Measurements from ENCODE around the gene NPR2.

The NPR2 gene

DNA sequence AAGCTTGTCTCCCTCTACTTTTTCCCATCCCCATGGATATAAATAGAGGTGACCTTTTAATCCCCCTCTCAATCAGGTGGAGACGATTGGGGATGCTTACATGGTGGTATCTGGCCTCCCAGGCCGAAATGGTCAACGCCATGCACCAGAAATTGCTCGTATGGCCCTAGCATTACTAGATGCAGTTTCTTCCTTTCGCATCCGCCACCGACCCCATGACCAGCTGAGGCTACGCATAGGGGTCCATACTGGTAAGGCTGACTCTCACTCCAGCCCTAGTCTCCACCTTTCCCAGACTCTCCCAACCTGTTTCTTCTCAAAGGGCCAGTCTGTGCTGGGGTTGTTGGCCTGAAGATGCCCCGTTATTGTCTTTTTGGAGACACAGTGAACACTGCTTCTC lies 17.0 kb downstream of the NPR2 start:
- peaks cover 2% of the 10 kb centered on the region; the same call in 1 of the 2 replicates for H3K36me3 ChIP-seq
- H3K4me1 ChIP-seq: peaks cover under 1% of the 10 kb centered on the region; the same call in 1 of the 2 replicates
- no peaks in the 10 kb centered on the region for H3K27me3 ChIP-seq
- H3K9me3 ChIP-seq: no peaks in the 10 kb centered on the region
- DNase-seq: no peak
- TF ChIP-seq, protein P1, sequence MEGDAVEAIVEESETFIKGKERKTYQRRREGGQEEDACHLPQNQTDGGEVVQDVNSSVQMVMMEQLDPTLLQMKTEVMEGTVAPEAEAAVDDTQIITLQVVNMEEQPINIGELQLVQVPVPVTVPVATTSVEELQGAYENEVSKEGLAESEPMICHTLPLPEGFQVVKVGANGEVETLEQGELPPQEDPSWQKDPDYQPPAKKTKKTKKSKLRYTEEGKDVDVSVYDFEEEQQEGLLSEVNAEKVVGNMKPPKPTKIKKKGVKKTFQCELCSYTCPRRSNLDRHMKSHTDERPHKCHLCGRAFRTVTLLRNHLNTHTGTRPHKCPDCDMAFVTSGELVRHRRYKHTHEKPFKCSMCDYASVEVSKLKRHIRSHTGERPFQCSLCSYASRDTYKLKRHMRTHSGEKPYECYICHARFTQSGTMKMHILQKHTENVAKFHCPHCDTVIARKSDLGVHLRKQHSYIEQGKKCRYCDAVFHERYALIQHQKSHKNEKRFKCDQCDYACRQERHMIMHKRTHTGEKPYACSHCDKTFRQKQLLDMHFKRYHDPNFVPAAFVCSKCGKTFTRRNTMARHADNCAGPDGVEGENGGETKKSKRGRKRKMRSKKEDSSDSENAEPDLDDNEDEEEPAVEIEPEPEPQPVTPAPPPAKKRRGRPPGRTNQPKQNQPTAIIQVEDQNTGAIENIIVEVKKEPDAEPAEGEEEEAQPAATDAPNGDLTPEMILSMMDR (IDR thresholded peaks at IDR 0.05; ENCODE audit: low read depth, low read length): no peak
- no peak overlapping the region for H3K4me3 ChIP-seq (ENCODE audit: low read depth, low read length)

DNA sequence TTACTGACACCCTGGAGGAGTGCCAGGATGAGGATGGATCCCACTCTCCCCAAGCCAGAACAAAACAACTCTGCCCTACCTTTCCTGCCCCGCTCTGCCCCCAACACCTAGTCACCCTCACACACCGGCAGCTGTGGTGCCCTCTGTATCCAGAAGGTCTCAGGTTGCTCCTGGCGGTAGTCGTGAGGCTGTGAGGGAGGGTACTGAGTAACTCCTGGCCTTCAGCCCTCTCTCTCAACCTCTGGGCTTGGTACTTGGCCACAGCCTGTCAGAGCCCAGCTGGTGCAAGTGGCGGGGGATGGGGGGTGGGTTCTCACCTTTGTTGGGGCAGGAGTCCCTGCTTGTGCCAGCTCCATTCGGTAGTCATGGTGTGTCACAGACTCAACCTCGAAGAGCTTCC lies 18.7 kb downstream of the NPR2 start:
- Histone ChIP-seq H3K36me3 (peaks cover 2% of the 10 kb centered on the region; the same call in 1 of the 2 replicates), H3K4me3 (ENCODE audit: low read depth, low read length) (no peak overlapping the region), H3K9me3 (no peaks in the 10 kb centered on the region), H3K4me1 (peaks cover 8% of the 10 kb centered on the region), H3K27me3 (no peaks in the 10 kb centered on the region)
- DNase-seq: no peak
- TF ChIP-seq, protein P1 (IDR thresholded peaks at IDR 0.05; ENCODE audit: low read depth, low read length): no peak

DNA sequence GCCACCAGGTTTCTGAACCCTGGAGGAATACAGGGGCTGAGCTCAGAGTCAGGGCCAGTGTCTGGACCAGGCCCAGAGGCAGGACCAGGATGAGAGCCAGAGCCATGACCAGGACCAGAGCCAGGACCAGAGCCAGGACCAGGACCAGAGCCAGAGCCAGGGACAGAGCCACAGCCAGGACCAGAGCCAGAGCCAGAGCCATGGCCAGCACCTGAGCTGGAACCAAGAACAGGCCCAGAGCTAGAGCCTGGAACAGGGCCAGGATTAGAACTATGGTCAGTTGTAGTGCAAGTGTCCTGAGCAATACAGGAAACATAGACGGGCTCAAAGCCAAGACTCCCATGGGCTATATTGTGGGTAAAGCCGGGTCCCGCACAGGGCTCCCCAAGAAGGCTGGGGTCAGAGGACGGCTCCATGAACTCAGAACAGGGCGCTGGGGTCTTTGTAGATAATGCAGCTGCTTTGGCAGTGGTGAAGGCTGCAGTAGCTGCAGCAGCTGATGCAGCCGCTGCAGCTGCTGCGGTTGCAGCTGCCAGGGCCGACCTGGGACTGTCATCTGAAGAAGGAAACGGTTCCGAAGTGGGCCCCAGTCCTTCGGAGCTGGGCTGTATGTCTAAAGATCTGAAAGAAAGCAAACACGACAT lies 20.1 kb downstream of the NPR2 start:
- Histone ChIP-seq H3K4me1 (peaks cover 8% of the 10 kb centered on the region), H3K36me3 (peaks cover 2% of the 10 kb centered on the region; the same call in 1 of the 2 replicates), H3K27me3 (no peaks in the 10 kb centered on the region), H3K9me3 (no peaks in the 10 kb centered on the region), H3K4me3 (ENCODE audit: low read depth, low read length) (peak overlapping the region; percentile 71)
- DNase-seq: no peak
- TF ChIP-seq, protein P1 (IDR thresholded peaks at IDR 0.05; ENCODE audit: low read depth, low read length): no peak

DNA sequence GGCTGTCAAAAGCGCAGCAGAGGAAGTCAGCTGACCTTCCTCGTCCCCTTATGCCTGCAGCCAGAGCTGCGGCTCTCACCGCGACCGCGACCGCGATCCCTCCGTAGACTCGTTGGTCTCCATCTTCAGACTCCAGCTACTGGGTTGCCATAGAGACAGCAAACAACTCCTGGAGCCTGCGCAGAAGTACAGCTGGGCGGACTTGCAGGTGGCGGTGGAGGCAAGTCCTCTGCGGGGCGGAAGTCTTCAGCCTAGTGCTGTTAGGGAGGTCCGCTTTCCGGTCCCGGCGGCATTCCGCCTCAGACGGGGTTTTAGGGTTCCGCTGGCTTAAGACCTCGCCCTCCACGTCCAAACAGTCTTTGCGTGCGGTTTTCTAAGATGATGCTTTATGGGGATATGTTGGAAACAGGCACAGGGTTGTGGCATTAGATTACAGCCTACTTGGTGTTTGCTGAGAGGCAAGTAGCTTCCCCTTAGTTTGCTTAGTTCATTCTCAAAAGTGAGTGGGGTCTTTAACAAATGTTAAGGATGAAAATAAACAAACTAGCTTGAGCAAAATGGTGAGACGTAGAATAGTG lies 20.7 kb downstream of the NPR2 start, which contains the start of gene SPAG8:
SPAG8 (minus strand) TSS at position 238 of the 578 bp plus-strand sequence; CDS start at position 123, 115 bp downstream.
- peak; percentile 92 for DNase-seq
- Histone ChIP-seq H3K9me3 (no peaks in the 10 kb centered on the region), H3K4me1 (peaks cover 8% of the 10 kb centered on the region), H3K36me3 (no peaks in the 10 kb centered on the region), H3K27me3 (no peaks in the 10 kb centered on the region), H3K4me3 (ENCODE audit: low read depth, low read length) (peak within 1 kb of the TSS; percentile 71)
- TF ChIP-seq, protein P1 (IDR thresholded peaks at IDR 0.05; ENCODE audit: low read depth, low read length): no peak

DNA sequence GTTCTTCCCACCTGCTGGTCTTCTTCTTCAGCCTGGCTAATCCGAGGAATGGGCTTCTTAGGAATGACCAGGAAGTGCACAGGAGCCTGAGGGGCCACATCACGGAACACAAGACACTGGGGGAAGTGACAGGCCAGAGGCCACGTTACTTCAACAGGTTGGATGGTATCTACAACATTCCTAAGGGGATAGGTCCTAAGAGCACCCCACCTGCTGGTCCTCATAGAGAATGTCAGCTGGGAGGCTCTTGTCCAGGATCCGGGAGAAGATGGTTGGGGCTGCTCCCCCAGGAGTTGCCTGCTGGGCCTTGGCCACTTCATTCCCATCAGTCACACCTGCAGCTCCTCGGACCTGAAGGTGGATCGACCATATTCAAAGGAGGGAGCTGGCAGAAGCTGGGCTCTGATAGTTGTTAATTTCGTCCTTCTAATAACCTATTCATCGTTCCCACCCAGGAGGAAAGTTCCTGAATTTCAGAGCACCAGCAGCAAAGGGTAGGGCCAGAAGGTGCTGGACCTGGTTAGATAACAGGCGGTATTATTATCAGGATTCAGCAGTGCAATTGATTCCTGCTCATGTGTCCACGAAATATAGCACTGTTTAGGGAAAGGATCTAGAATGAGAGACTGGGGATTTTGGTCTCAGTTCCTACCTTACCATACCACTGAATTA lies 22.2 kb downstream of the NPR2 start:
- TF ChIP-seq, protein P1 (IDR thresholded peaks at IDR 0.05; ENCODE audit: low read depth, low read length): peak; percentile 56
- peaks cover 8% of the 10 kb centered on the region for H3K4me1 ChIP-seq
- no peaks in the 10 kb centered on the region for H3K27me3 ChIP-seq
- H3K36me3 ChIP-seq: no peaks in the 10 kb centered on the region
- H3K4me3 ChIP-seq (ENCODE audit: low read depth, low read length): peak overlapping the region; percentile 93
- no peak for DNase-seq
- no peaks in the 10 kb centered on the region for H3K9me3 ChIP-seq

All from BE2C (cell line).